ENCODE measurements around the gene PAF1.

GRCh38 chr19:39360599-39360998, 30.3 kb downstream of the PAF1 start:
- no peak for TF ChIP-seq CTCF (optimal IDR thresholded peaks at IDR 0.05 in 1 of 3, IDR thresholded peaks at IDR 0.05 in 1 of 3, conservative IDR thresholded peaks at IDR 0.05 in 1 of 3; ENCODE audit: extremely low read depth in 1 of 3, insufficient read depth in 2 of 3, low read length in 3 of 3)
- TF ChIP-seq EZH2 (IDR thresholded peaks at IDR 0.05; ENCODE audit: low read length): no peak

Data from keratinocyte (primary cell).